Measurements from ENCODE around the gene RELL2.
A peak's percentile ranks its signal among the peaks of the same experiment; 100 is the strongest.
"Not testable (repeated sequence)": the region's sequence is repeated elsewhere in the genome, so short reads cannot be mapped to it uniquely, and the experiment has no call there.

Gene RELL2, protein sequence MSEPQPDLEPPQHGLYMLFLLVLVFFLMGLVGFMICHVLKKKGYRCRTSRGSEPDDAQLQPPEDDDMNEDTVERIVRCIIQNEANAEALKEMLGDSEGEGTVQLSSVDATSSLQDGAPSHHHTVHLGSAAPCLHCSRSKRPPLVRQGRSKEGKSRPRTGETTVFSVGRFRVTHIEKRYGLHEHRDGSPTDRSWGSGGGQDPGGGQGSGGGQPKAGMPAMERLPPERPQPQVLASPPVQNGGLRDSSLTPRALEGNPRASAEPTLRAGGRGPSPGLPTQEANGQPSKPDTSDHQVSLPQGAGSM

DNA sequence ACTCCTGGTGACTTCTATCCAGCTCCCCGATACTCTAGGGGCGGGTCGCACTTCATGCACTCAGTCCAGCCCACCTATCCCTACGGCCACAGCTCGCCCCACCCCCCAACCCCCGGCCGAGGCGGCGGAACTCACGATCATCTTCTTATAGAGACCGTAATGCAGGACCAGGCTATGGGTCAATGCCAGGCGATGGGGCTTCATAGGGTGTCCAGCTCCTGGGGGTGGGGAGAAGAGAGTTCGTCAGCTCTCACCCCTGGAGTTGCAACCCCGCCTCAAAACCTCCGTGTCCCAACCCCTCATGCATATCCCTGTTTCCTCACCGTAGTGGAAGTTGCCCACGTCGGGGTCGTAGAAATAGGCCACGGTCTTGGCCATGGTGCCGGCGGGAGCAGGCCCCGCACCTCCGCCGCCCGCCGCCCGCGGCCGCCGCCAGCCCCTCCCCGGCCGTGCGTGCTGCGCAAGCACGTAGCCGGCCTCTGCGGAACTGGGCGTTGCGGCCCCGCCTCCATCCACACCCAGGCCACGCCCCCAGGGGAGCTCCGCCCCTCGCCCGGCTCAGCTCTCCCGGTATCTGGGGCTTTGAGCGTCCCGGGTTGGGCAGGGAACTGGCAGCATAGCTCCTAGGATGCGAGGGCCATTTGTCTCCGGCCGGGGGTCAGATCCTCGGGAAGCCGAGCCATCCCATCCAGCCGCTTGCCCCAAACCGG lies at the start of gene RELL2, which contains the start of gene HDAC3:
RELL2 (plus strand) TSS at position 585 of the 710 bp plus-strand sequence. CDS start 1,229 bp downstream, outside the sequence.
HDAC3 (minus strand) TSS at position 437 of the 710 bp plus-strand sequence; CDS start at position 378, 59 bp downstream.
- peak; percentile 59 for DNase-seq

- no peak for DNase-seq
These were observed 46.7 kb upstream of the RELL2 start for GRCh38 chr5:141590127-141590526.

DNA sequence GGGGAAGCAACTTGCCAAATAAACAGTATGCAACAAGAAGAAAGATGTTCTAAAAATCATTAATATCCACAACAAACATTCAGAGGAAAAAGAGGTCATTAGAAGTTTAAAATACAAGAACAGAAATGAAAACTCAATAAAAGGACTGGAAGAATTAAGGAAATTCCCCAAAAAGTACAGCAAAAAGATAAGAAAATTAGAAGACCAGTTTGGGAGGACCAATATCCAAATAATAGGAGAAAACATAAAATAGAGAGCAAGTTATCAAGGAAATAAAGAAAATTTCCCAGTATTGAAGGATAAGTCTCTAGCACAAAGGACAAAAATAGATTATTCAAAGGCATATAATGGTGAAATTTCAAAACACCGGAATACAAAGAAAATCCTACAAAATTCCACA lies 39.9 kb upstream of the RELL2 start:
- no peak for DNase-seq

DNA sequence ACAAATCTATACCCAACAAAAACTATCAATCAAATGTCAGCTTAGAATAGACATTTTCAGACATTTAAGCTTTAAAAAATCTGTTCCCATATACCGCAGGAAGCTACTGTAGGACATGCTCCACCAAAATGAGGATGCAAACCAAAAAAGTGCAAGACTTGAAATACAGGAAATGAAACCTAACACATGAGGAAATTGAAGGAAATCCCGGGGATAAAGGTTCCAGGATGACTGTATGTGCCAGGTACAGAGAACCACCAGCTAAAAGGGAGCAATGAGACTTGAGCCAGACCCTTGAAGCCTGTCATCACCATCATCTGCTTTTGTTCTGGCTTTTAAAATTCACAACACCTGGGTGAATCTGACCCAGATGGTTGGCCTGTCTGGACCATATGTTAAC lies 39.4 kb upstream of the RELL2 start:
- no peak for DNase-seq

- DNase-seq: no peak
These were observed 39.0 kb upstream of the RELL2 start for GRCh38 chr5:141597814-141598213.

GRCh38 chr5:141598391-141599345 lies 38.1 kb upstream of the RELL2 start:
- no peak for DNase-seq

GRCh38 chr5:141602606-141603005 lies 34.2 kb upstream of the RELL2 start:
- no peak for DNase-seq

- DNase-seq: no peak
These were observed 32.7 kb upstream of the RELL2 start for GRCh38 chr5:141603923-141604717.

- DNase-seq: no peak
These were observed 31.1 kb upstream of the RELL2 start for GRCh38 chr5:141605523-141606277.

DNA sequence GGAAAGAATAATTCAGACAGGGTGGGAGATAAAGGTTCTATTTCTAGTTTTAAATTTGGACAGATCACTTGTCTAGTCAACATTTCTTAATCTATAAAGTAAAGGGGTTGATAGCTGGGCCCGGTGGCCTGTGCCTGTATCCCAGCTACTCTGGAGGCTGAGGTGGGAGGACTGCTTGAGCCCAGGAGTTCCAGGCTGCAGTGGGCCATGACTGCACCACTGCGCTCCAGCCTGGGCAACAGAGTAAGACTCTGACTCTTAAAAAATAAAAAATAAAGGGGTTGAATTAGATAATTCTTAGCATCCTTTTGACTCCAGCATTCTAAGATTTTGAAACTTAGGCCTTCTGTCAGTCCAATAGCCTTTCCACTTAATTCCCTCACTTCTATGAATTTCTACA lies 28.8 kb upstream of the RELL2 start:
- DNase-seq: no peak

DNA sequence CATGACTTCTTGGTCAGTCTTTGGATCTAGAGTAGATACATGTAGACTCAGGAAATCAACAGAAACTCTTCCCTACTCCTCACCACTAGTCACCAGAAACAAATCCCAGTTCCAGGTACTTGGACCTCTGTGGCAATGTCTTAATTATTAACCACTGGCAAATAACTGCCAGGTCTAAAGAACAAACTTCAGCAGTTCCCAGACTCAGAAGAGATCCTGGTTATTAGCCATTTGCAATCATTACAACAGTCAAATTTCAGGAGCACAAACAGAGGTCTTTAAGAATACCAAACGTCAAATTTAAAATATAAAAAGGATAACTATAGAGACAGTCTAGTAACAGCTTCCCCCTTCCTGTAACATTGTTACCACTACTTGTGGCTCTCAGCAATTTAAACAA lies 28.2 kb upstream of the RELL2 start:
- no peak for DNase-seq

- no peak for DNase-seq
These were observed 27.8 kb upstream of the RELL2 start for GRCh38 chr5:141609044-141609443.

DNA sequence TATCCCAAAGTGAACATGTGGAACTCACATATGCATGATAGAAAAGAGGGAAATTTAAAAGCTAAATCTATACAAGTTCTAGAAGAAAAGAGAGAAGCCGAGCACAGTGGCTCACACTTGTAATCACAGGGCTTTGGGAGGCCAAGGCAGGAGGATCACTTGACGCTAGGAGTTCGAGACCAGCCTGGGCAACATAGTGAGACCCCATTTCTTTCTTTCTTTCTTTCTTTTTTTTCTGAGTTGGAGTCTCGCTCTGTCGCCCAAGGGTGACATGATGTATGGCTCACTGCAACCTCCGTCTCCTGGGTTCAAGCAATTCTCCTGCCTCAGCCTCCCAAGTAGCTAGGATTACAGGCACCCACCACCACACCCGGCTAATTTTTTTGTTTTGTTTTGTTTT lies 26.9 kb upstream of the RELL2 start:
- DNase-seq: not testable (repeated sequence)

DNA sequence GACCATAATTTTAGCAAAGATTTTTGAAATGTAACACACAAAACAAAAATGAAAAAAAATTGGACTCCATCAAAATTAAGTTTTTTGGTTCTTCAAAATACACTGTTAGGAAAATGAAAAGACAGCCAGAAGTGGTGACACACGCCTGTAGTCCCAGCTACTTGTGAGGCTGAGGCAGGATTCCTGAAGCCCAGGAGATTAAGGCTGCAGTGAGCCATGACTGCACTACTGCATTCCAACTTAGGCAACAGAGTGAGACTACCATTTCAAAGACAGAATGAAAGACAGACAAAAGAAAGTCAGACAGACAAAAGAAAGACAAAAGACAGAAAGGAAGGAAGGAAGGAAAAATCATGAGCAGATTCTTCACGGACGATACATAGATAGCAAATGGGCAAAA lies 25.5 kb upstream of the RELL2 start:
- no peak for DNase-seq

- DNase-seq: no peak
These were observed 23.5 kb upstream of the RELL2 start for GRCh38 chr5:141613344-141613743.

GRCh38 chr5:141615991-141616720 lies 20.6 kb upstream of the RELL2 start:
- no peak for DNase-seq

GRCh38 chr5:141617128-141617527 lies 19.7 kb upstream of the RELL2 start:
- DNase-seq: no peak

DNA sequence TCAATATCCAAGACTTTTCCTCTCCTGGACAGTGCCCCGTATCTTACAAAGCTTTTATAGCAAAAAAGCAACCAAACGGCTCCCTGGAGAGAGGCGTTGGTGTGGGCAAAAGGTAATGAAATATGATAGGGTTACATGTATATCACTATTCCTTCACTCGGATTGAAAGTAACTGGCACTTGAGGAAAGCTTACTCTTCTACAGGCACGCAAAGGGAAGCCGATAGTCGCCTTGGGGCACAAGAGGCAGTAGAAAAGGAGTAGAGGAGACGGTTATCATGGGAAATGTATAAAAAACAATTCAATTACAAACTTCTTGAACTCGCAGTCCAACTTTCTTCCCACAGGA lies 19.1 kb upstream of the RELL2 start:
- DNase-seq: no peak

- peak; percentile 21 for DNase-seq
These were observed 18.6 kb upstream of the RELL2 start for GRCh38 chr5:141618030-141618803.

Measured in NCI-H510A treated with DMSO at 0.1 percent for 48 hours (cell line).